Parathyroid adenoma (tissue), 2 donors: ENCODE measurements around the gene USP48.

Source experiments
- H2AFZ ChIP-seq: fragments of 300-600 bp; sonication (generic); one replicate; pipeline ENCODE4 v1.7.0; 2017; ENCODE audit warnings: antibody characterized with exemption, mild to moderate bottlenecking
- H3K27ac ChIP-seq: fragments of 300-600 bp; sonication (generic); one replicate; pipeline ENCODE4 v1.7.0; 2017
- H3K27me3 ChIP-seq: fragments of 300-600 bp; sonication (generic); one replicate; pipeline ENCODE4 v1.7.0; 2017; ENCODE audit warnings: low read length; ENCODE audit not compliant: control insufficient read depth, insufficient read depth
- H3K36me3 ChIP-seq: fragments of 300-600 bp; sonication (generic); one replicate; pipeline ENCODE4 v1.7.0; 2017; ENCODE audit warnings: low read length; ENCODE audit not compliant: control insufficient read depth, insufficient read depth
- H3K4me1 ChIP-seq: fragments of 300-600 bp; sonication (generic); one replicate; pipeline ENCODE4 v1.7.0; 2017; ENCODE audit warnings: control low read depth
- H3K4me2 ChIP-seq: fragments of 300-600 bp; sonication (generic); one replicate; pipeline ENCODE4 v1.7.0; 2017; ENCODE audit warnings: low read length
- H3K4me3 ChIP-seq: fragments of 300-600 bp; sonication (generic); one replicate; pipeline ENCODE4 v1.7.0; 2017; ENCODE audit warnings: low read depth, low read length
- H3K79me2 ChIP-seq: fragments of 300-600 bp; sonication (generic); one replicate; pipeline ENCODE4 v1.7.0; 2017; ENCODE audit warnings: control low read depth
- H3K9ac ChIP-seq: fragments of 300-600 bp; sonication (generic); one replicate; pipeline ENCODE4 v1.7.0; 2017; ENCODE audit warnings: mild to moderate bottlenecking
- H3K9me3 ChIP-seq: fragments of 300-600 bp; sonication (generic); one replicate; pipeline ENCODE4 v1.7.0; 2017; ENCODE audit warnings: low read length; ENCODE audit not compliant: control insufficient read depth
- CTCF ChIP-seq: fragments of 300-600 bp; sonication (generic); IDR thresholded peaks from one replicate; pipeline ENCODE4 v1.7.0; 2017; ENCODE audit warnings: antibody characterized with exemption, mild to moderate bottlenecking
- donor health status: primary hyperparathyroidism.

USP48 gene

DNA sequence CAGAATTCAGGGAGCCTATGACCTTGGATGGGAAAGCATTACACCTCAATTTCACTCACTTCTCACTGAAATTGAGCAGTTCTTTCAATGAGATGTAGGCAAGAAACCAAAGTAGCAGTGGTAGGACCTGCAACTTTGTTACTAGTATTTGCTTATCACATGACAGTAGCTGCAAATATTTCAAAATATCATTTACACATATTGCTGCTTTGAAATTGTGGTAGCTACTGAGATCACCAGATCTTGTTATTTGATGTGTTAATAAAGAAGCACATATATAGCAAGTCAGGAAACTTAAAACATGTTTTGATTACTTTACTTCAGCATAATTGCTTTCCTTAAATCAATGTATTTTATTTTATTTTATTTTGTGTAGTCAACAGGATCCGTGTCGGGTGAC lies 42.0 kb upstream of the USP48 start:
- no peaks in the 10 kb centered on the region for H3K27me3 ChIP-seq
- H3K9ac ChIP-seq: no peak overlapping the region
- H2AFZ ChIP-seq: no peak overlapping the region
- no peak overlapping the region for H3K4me2 ChIP-seq
- no peaks in the 10 kb centered on the region for H3K9me3 ChIP-seq
- no peak overlapping the region for H3K27ac ChIP-seq
- H3K79me2 ChIP-seq: no peaks in the 10 kb centered on the region
- H3K4me3 ChIP-seq: no peak overlapping the region
- H3K4me1 ChIP-seq: no peaks in the 10 kb centered on the region
- H3K36me3 ChIP-seq: no peaks in the 10 kb centered on the region
- TF ChIP-seq CTCF: no peak

GRCh38 chr1:21823980-21824702 lies 41.2 kb upstream of the USP48 start:
- Histone ChIP-seq H3K4me3 (no peak overlapping the region), H3K36me3 (no peaks in the 10 kb centered on the region), H3K27me3 (no peaks in the 10 kb centered on the region), H2AFZ (no peak overlapping the region), H3K79me2 (no peaks in the 10 kb centered on the region), H3K27ac (no peak overlapping the region), H3K4me1 (no peaks in the 10 kb centered on the region), H3K9me3 (no peaks in the 10 kb centered on the region), H3K9ac (no peak overlapping the region), H3K4me2 (no peak overlapping the region)
- TF ChIP-seq CTCF: no peak

- Histone ChIP-seq H3K4me1 (no peaks in the 10 kb centered on the region), H3K27ac (no peak overlapping the region), H3K4me3 (no peak overlapping the region), H3K27me3 (no peaks in the 10 kb centered on the region), H3K9ac (no peak overlapping the region), H3K9me3 (no peaks in the 10 kb centered on the region), H3K79me2 (no peaks in the 10 kb centered on the region), H2AFZ (no peak overlapping the region), H3K4me2 (no peak overlapping the region), H3K36me3 (no peaks in the 10 kb centered on the region)
- no peak for TF ChIP-seq CTCF
Observed at GRCh38 chr1:21823206-21823979, 40.4 kb upstream of the USP48 start.

DNA sequence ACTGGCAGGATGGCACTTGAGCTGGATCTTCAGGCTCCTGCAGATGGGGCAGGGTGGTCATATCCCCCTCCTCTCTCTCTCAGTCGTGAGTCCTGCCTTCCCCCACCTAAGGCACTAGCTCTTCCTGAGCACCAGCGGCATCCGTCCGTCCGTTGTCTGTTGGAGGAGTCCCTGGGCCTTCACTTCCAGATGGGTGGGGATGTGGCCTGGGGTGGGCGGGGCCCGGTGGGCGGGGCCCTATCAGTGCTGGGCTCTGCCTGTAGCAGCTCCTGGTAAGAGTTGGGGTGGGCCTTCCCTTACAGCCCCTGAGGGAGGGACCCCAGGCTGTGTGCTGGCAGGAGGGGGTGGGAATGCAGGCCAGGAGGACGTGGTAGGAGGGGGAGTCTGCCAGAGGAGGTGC lies 39.4 kb upstream of the USP48 start:
- Histone ChIP-seq H3K4me2 (no peak overlapping the region), H3K79me2 (no peaks in the 10 kb centered on the region), H2AFZ (no peak overlapping the region), H3K27ac (no peak overlapping the region), H3K36me3 (no peaks in the 10 kb centered on the region), H3K9ac (no peak overlapping the region), H3K4me1 (no peaks in the 10 kb centered on the region), H3K4me3 (no peak overlapping the region), H3K9me3 (no peaks in the 10 kb centered on the region), H3K27me3 (no peaks in the 10 kb centered on the region)
- TF ChIP-seq CTCF: no peak
